ENCODE measurements around the gene RELB. TPM values are rescaled to one million over a fixed set of nuclear protein-coding genes. Genes with fewer than 3 reads are reported as not detected.

The RELB gene
- total RNA-seq, 1 donor from 2014 or later = 4.0 TPM

DNA sequence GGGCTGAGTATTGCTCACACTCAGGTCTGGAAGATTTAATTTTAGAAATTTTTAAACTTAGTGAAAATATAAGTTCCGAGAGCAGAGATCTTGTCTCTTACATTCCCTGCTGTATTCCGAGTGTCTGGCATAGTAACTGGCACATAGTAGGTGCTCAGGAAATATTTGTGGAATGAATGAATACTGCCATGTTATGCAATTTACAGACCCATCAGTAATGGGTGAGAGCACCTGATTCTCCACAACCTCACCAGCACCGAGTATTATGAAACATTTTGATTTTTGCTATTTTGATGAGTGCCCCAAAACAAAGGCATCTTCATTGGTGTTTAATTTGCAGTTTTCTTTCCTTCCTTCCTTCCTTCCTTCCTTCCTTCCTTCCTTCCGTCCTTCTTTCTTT lies 21.8 kb downstream of the RELB start:
- Histone ChIP-seq H3K27ac (replicated peaks) (no peak overlapping the region), H3K9me3 (replicated peaks) (no peaks in the 10 kb centered on the region), H3K27me3 (ENCODE audit: low read depth) (no peaks in the 10 kb centered on the region), H3K4me1 (no peaks in the 10 kb centered on the region), H3K4me3 (no peak overlapping the region), H3K36me3 (peaks cover 12% of the 10 kb centered on the region)
- no peak for DNase-seq
- intact Hi-C loops (cut with micrococcal nuclease) = no loop called here
- TF ChIP-seq, protein P1, sequence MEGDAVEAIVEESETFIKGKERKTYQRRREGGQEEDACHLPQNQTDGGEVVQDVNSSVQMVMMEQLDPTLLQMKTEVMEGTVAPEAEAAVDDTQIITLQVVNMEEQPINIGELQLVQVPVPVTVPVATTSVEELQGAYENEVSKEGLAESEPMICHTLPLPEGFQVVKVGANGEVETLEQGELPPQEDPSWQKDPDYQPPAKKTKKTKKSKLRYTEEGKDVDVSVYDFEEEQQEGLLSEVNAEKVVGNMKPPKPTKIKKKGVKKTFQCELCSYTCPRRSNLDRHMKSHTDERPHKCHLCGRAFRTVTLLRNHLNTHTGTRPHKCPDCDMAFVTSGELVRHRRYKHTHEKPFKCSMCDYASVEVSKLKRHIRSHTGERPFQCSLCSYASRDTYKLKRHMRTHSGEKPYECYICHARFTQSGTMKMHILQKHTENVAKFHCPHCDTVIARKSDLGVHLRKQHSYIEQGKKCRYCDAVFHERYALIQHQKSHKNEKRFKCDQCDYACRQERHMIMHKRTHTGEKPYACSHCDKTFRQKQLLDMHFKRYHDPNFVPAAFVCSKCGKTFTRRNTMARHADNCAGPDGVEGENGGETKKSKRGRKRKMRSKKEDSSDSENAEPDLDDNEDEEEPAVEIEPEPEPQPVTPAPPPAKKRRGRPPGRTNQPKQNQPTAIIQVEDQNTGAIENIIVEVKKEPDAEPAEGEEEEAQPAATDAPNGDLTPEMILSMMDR (IDR thresholded peaks at IDR 0.05; ENCODE audit: borderline replicate concordance) = no peak

GRCh38 chr19:45025264-45025663 lies 24.0 kb downstream of the RELB start:
- intact Hi-C loops (cut with micrococcal nuclease) = no loop called here
- TF ChIP-seq, protein P1 (IDR thresholded peaks at IDR 0.05; ENCODE audit: borderline replicate concordance) = no peak
- Histone ChIP-seq H3K36me3 (peaks cover 28% of the 10 kb centered on the region), H3K4me3 (no peak overlapping the region), H3K27ac (replicated peaks) (no peak overlapping the region), H3K27me3 (ENCODE audit: low read depth) (no peaks in the 10 kb centered on the region), H3K4me1 (no peaks in the 10 kb centered on the region), H3K9me3 (replicated peaks) (no peaks in the 10 kb centered on the region)
- no peak for DNase-seq

GRCh38 chr19:45027371-45027770 lies 26.1 kb downstream of the RELB start:
- DNase-seq = no peak
- Histone ChIP-seq H3K4me1 (no peaks in the 10 kb centered on the region), H3K9me3 (replicated peaks) (no peaks in the 10 kb centered on the region), H3K27ac (replicated peaks) (no peak overlapping the region), H3K4me3 (no peak overlapping the region), H3K27me3 (ENCODE audit: low read depth) (no peaks in the 10 kb centered on the region), H3K36me3 (peaks cover 45% of the 10 kb centered on the region)
- intact Hi-C loops (cut with micrococcal nuclease) = no loop called here
- TF ChIP-seq, protein P1 (IDR thresholded peaks at IDR 0.05; ENCODE audit: borderline replicate concordance) = no peak

GRCh38 chr19:45030825-45031224 lies 29.6 kb downstream of the RELB start:
- Histone ChIP-seq H3K9me3 (replicated peaks) (no peaks in the 10 kb centered on the region), H3K27me3 (ENCODE audit: low read depth) (no peaks in the 10 kb centered on the region), H3K4me1 (no peaks in the 10 kb centered on the region), H3K4me3 (no peak overlapping the region), H3K27ac (replicated peaks) (no peak overlapping the region), H3K36me3 (peaks cover 70% of the 10 kb centered on the region)
- TF ChIP-seq, protein P1 (IDR thresholded peaks at IDR 0.05; ENCODE audit: borderline replicate concordance) = no peak
- intact Hi-C loops (cut with micrococcal nuclease) = no loop called here
- no peak for DNase-seq

DNA sequence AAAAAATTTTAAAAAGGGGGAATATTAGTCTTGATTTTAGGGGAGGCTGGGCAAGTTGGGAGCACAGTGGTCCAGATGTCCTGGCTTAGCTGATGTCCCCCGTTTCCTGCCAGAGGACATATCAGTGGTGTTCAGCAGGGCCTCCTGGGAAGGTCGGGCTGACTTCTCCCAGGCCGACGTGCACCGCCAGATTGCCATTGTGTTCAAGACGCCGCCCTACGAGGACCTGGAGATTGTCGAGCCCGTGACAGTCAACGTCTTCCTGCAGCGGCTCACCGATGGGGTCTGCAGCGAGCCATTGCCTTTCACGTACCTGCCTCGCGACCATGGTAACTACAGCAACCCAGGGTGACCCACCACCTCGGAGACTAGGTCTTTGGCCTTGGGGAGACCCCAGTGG lies 31.2 kb downstream of the RELB start:
- Histone ChIP-seq H3K9me3 (replicated peaks) (no peaks in the 10 kb centered on the region), H3K4me3 (no peak overlapping the region), H3K4me1 (no peaks in the 10 kb centered on the region), H3K27ac (replicated peaks) (no peak overlapping the region), H3K27me3 (ENCODE audit: low read depth) (no peaks in the 10 kb centered on the region), H3K36me3 (peaks cover 74% of the 10 kb centered on the region)
- DNase-seq = no peak
- intact Hi-C loops (cut with micrococcal nuclease) = no loop called here
- TF ChIP-seq, protein P1 (IDR thresholded peaks at IDR 0.05; ENCODE audit: borderline replicate concordance) = no peak

- Histone ChIP-seq H3K9me3 (replicated peaks) (no peaks in the 10 kb centered on the region), H3K4me1 (peaks cover 26% of the 10 kb centered on the region), H3K27me3 (ENCODE audit: low read depth) (no peaks in the 10 kb centered on the region), H3K4me3 (no peak overlapping the region), H3K36me3 (peaks cover 58% of the 10 kb centered on the region), H3K27ac (replicated peaks) (no peak overlapping the region)
- DNase-seq = no peak
- intact Hi-C loops (cut with micrococcal nuclease) = no loop called here
- TF ChIP-seq, protein P1 (IDR thresholded peaks at IDR 0.05; ENCODE audit: borderline replicate concordance) = no peak
Measured at GRCh38 chr19:45035755-45036154, 34.5 kb downstream of the RELB start.

All from left ventricle myocardium inferior (tissue), 1 donor.